Astrocyte (in vitro differentiated cells and primary cell): ENCODE results near the gene ATIC. TPM values are rescaled to one million over a fixed set of nuclear protein-coding genes. Genes with fewer than 3 reads are reported as not detected.

Experiments
- DNase-seq: peaks from one replicate; pipeline ENCODE4 v3.0.0-alpha.2; 2010; ENCODE audit warnings: low read depth
- FAIRE-seq: peaks from 2 replicates; lab custom pipeline; 2011; peaks lifted over from hg19 to GRCh38; lab: Jason Lieb, UNC
- H2AFZ ChIP-seq: 2 replicates; pipeline ENCODE4 v1.6.0; 2012; ENCODE audit warnings: low read depth, low read length, inconsistent platforms
- H3K27ac ChIP-seq: 2 replicates; pipeline ENCODE4 v1.5.1; 2011; ENCODE audit warnings: low read depth, low read length, inconsistent platforms
- H3K27me3 ChIP-seq: 2 replicates; pipeline ENCODE4 v1.6.0; 2011; ENCODE audit warnings: low read length, inconsistent platforms; ENCODE audit not compliant: insufficient read depth
- H3K36me3 ChIP-seq: 2 replicates; pipeline ENCODE4 v1.5.1; 2011; ENCODE audit warnings: low read length, inconsistent platforms; ENCODE audit not compliant: insufficient read depth
- H3K4me1 ChIP-seq: 2 replicates; pipeline ENCODE4 v1.5.1; 2011; ENCODE audit warnings: low read length, inconsistent platforms; ENCODE audit not compliant: insufficient read depth
- H3K4me2 ChIP-seq: 2 replicates; pipeline ENCODE4 v1.6.0; 2012; ENCODE audit warnings: low read length, inconsistent platforms
- H3K4me3 ChIP-seq: 2 replicates; pipeline ENCODE4 v1.5.1; 2011; ENCODE audit warnings: low read depth, mild to moderate bottlenecking, low read length, inconsistent platforms; ENCODE audit not compliant: insufficient read depth
- H3K79me2 ChIP-seq: 2 replicates; pipeline ENCODE4 v1.6.0; 2012; ENCODE audit warnings: mild to moderate bottlenecking, low read length, inconsistent platforms; ENCODE audit not compliant: insufficient read depth
- H3K9ac ChIP-seq: 2 replicates; pipeline ENCODE4 v1.6.0; 2012; ENCODE audit warnings: mild to moderate bottlenecking, low read length, inconsistent platforms
- H3K9me3 ChIP-seq: 2 replicates; pipeline ENCODE4 v1.5.1; 2012; ENCODE audit warnings: low read depth, mild to moderate bottlenecking, low read length, inconsistent platforms; ENCODE audit not compliant: insufficient read depth
- H4K20me1 ChIP-seq: 2 replicates; pipeline ENCODE4 v1.6.0; 2012; ENCODE audit warnings: low read length, inconsistent platforms; ENCODE audit not compliant: insufficient read depth
- H3K27ac Mint-ChIP-seq: one replicate; pipeline ENCODE4 v1.8.0; 2021; ENCODE audit warnings: mild to moderate bottlenecking, mixed read lengths; ENCODE audit not compliant: unreplicated experiment
- H3K27me3 Mint-ChIP-seq: one replicate; pipeline ENCODE4 v1.8.0; 2021; ENCODE audit warnings: low read depth, mixed read lengths; ENCODE audit not compliant: unreplicated experiment
- H3K36me3 Mint-ChIP-seq: one replicate; pipeline ENCODE4 v1.8.0; 2021; ENCODE audit warnings: low read depth, mixed read lengths; ENCODE audit not compliant: unreplicated experiment
- H3K4me1 Mint-ChIP-seq: one replicate; pipeline ENCODE4 v1.8.0; 2021; ENCODE audit warnings: low read depth, mixed read lengths; ENCODE audit not compliant: unreplicated experiment
- H3K4me3 Mint-ChIP-seq: one replicate; pipeline ENCODE4 v1.8.0; 2021; ENCODE audit warnings: mild to moderate bottlenecking, moderate library complexity, mixed read lengths; ENCODE audit not compliant: unreplicated experiment
- H3K9me3 Mint-ChIP-seq: one replicate; pipeline ENCODE4 v1.8.0; 2021; ENCODE audit warnings: mild to moderate bottlenecking, mixed read lengths; ENCODE audit not compliant: unreplicated experiment
- CTCF ChIP-seq: IDR thresholded peaks from 2 replicates; pipeline ENCODE4 v1.5.1; 2011; ENCODE audit warnings: low read depth, mild to moderate bottlenecking, inconsistent platforms, low read length, moderate library complexity; ENCODE audit not compliant: insufficient read depth
- EZH2 ChIP-seq: IDR thresholded peaks from 2 replicates; pipeline ENCODE4 v1.6.1; 2012; ENCODE audit warnings: mild to moderate bottlenecking, low read length, inconsistent platforms; ENCODE audit not compliant: insufficient read depth
- total RNA-seq: library from RNA; stranded (reverse); gene quantifications from 2 replicates; pipeline ENCODE4 v1.2.1, GENCODE V29; 2021

Gene ATIC
- total RNA-seq, 1 donor from 2014 or later = 61.1 TPM

- FAIRE-seq = peak; percentile 88
Observed at GRCh38 chr2:215367662-215368492, 56.0 kb downstream of the ATIC start.

GRCh38 chr2:215368493-215368809, 56.6 kb downstream of the ATIC start:
- Histone ChIP-seq H3K9me3 (no peaks in the 10 kb centered on the region), H3K4me2 (no peak overlapping the region), H3K4me1 (peaks cover 12% of the 10 kb centered on the region), H3K9ac (no peak overlapping the region), H4K20me1 (peaks cover 97% of the 10 kb centered on the region), H3K27me3 (no peaks in the 10 kb centered on the region), H3K27ac (peak overlapping the region; percentile 45), H3K36me3 (peaks cover 96% of the 10 kb centered on the region), H3K4me3 (no peak overlapping the region), H3K79me2 (peaks cover 3% of the 10 kb centered on the region), H2AFZ (no peak overlapping the region)
- Mint-ChIP-seq H3K27ac (peak overlapping the region; percentile 76), H3K36me3 (peaks cover 47% of the 10 kb centered on the region), H3K27me3 (no peaks in the 10 kb centered on the region), H3K4me1 (peaks cover 53% of the 10 kb centered on the region), H3K4me3 (peak overlapping the region; percentile 27), H3K9me3 (no peaks in the 10 kb centered on the region)
- TF ChIP-seq EZH2 = no peak
- TF ChIP-seq CTCF = no peak
- no peak for DNase-seq
- FAIRE-seq = no peak

More at GRCh38 chr2:215367662-215368492, 56.0 kb downstream of the ATIC start:
- Histone ChIP-seq H3K4me1 (peaks cover 12% of the 10 kb centered on the region), H3K9ac (peak overlapping the region; percentile 21), H3K27ac (peak overlapping the region; percentile 45), H3K36me3 (peaks cover 96% of the 10 kb centered on the region), H3K4me2 (peak overlapping the region; percentile 6), H4K20me1 (peaks cover 97% of the 10 kb centered on the region), H3K4me3 (no peak overlapping the region), H3K9me3 (no peaks in the 10 kb centered on the region), H2AFZ (no peak overlapping the region), H3K79me2 (no peaks in the 10 kb centered on the region), H3K27me3 (no peaks in the 10 kb centered on the region)
- peak; percentile 74 for DNase-seq
- H3K4me1 Mint-ChIP-seq = peaks cover 52% of the 10 kb centered on the region
- TF ChIP-seq CTCF (no peak), EZH2 (no peak)
- H3K36me3 Mint-ChIP-seq = peaks cover 48% of the 10 kb centered on the region
- H3K27ac Mint-ChIP-seq = peak overlapping the region; percentile 76
- H3K27me3 Mint-ChIP-seq = no peaks in the 10 kb centered on the region
- peak overlapping the region; percentile 27 for H3K4me3 Mint-ChIP-seq
- H3K9me3 Mint-ChIP-seq = no peaks in the 10 kb centered on the region

GRCh38 chr2:215369181-215369760, 57.4 kb downstream of the ATIC start:
- no peaks in the 10 kb centered on the region for H3K9me3 Mint-ChIP-seq
- H3K36me3 Mint-ChIP-seq = peaks cover 44% of the 10 kb centered on the region
- Histone ChIP-seq H3K27ac (peak overlapping the region; percentile 42), H3K4me1 (peaks cover 12% of the 10 kb centered on the region), H3K4me2 (peak overlapping the region; percentile 17), H3K9me3 (no peaks in the 10 kb centered on the region), H3K9ac (peak overlapping the region; percentile 22), H3K4me3 (no peak overlapping the region), H3K79me2 (peaks cover 3% of the 10 kb centered on the region), H3K27me3 (no peaks in the 10 kb centered on the region), H4K20me1 (peaks cover 97% of the 10 kb centered on the region), H2AFZ (no peak overlapping the region), H3K36me3 (peaks cover 95% of the 10 kb centered on the region)
- TF ChIP-seq EZH2 = no peak
- TF ChIP-seq CTCF = no peak
- peak; percentile 64 for DNase-seq
- peak overlapping the region; percentile 4 for H3K4me3 Mint-ChIP-seq
- peak overlapping the region; percentile 87 for H3K27ac Mint-ChIP-seq
- FAIRE-seq = no peak
- H3K4me1 Mint-ChIP-seq = peaks cover 50% of the 10 kb centered on the region
- no peaks in the 10 kb centered on the region for H3K27me3 Mint-ChIP-seq
